ENCODE data around the gene GSDMA. TPM values are rescaled to one million over a fixed set of nuclear protein-coding genes. Genes with fewer than 3 reads are reported as not detected.
A peak's percentile ranks its signal among the peaks of the same experiment; 100 is the strongest.

Gene GSDMA
- polyA plus RNA-seq, 1 experiment = not detected

DNA sequence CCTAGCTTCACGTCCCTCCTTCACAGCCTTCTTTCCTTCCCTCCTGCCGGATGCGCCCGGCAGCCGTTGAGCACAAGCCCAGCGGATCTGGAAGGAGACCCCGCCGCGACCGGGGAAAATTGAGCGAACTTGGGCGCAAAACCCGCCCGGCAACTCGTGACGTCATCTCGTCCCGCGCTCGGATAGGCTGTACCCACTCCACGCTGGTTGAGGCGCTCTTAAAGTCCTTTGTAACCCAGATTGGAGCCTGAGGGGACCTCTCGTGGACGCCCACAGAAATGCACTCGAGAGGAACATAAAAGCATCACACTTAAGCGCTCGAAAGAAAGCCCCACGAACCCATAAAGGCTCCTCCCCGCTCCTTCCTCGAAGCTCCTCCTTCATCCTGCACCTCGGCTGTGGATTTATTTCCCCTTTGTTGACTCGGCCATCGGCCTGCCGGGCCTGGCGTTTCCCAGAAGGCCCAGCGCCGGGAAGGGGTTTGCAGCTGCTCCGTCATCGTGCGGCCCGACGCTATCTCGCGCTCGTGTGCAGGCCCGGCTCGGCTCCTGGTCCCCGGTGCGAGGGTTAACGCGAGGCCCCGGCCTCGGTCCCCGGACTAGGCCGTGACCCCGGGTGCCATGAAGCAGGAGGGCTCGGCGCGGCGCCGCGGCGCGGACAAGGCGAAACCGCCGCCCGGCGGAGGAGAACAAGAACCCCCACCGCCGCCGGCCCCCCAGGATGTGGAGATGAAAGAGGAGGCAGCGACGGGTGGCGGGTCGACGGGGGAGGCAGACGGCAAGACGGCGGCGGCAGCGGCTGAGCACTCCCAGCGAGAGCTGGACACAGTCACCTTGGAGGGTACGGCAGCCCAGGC lies 17.8 kb downstream of the GSDMA start, which contains the start of gene PSMD3:
Gene PSMD3 (plus strand): TSS at position 457 of the 856 bp plus-strand sequence. CDS start 164 bp downstream, at position 621.
- CTCF ChIA-PET = interaction anchor here (0.6 to 5.0 kb wide), 15 partner anchors 10 to 357 kb away, joined by 3 to 64 read pairs (median 4); partner anchors contain the start of gene MIEN1
- Histone ChIP-seq H3K4me3 (ENCODE audit: low read depth, low read length) (peak within 1 kb of the TSS; percentile 99), H3K9me3 (ENCODE audit: control insufficient read depth, insufficient read depth, low read length) (no peaks in the 10 kb centered on the region; the same call in 1 of the 2 replicates), H3K27me3 (ENCODE audit: control insufficient read depth, insufficient read depth, low read length) (no peaks in the 10 kb centered on the region), H3K27ac (ENCODE audit: low read depth, low read length) (peak within 1 kb of the TSS; percentile 76)
- DNase-seq (ENCODE audit: low read depth, low spot score) = peak; percentile 99
- POLR2A ChIA-PET = interaction anchor here (0.6 to 2.4 kb wide), 17 partner anchors 12 to 1708 kb away, joined by 3 to 16 read pairs (median 4); partner anchors contain the start of genes LRRC3C, MSL1, NR1D1 and ORMDL3
- TF ChIP-seq, protein P1, sequence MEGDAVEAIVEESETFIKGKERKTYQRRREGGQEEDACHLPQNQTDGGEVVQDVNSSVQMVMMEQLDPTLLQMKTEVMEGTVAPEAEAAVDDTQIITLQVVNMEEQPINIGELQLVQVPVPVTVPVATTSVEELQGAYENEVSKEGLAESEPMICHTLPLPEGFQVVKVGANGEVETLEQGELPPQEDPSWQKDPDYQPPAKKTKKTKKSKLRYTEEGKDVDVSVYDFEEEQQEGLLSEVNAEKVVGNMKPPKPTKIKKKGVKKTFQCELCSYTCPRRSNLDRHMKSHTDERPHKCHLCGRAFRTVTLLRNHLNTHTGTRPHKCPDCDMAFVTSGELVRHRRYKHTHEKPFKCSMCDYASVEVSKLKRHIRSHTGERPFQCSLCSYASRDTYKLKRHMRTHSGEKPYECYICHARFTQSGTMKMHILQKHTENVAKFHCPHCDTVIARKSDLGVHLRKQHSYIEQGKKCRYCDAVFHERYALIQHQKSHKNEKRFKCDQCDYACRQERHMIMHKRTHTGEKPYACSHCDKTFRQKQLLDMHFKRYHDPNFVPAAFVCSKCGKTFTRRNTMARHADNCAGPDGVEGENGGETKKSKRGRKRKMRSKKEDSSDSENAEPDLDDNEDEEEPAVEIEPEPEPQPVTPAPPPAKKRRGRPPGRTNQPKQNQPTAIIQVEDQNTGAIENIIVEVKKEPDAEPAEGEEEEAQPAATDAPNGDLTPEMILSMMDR (IDR thresholded peaks at IDR 0.05; ENCODE audit: low read depth, low read length) = peak; percentile 84

DNA sequence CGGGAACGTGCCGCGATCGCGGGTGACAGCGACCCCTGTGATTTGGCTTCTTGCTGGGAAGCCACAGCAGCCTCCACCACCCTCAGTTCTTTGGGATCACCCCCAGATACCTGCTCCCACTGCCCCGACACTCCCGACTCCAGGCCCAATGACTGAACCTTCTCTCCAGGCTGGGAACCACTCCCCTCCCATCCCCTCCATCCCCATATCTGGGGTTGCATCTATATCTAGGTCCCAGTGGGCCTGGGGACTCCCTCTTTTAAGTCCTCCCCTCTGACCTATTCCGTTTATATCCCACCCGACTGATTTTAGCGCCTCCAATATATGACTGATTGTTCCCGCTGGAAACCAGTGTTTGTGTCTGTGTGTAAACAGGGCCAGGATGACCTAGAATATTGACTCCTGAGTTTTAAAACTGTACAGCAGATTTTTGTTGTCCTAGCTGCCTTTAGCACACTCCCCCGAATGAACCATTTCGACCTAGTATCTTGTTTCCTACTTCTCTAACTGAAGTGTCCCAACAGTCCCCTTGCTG lies 18.5 kb downstream of the GSDMA start:
- TF ChIP-seq, protein P1 (IDR thresholded peaks at IDR 0.05; ENCODE audit: low read depth, low read length) = peak; percentile 14; the same call in 1 of the 2 replicates
- no peaks in the 10 kb centered on the region for H3K27me3 ChIP-seq (ENCODE audit: control insufficient read depth, insufficient read depth, low read length)
- H3K4me3 ChIP-seq (ENCODE audit: low read depth, low read length) = peak overlapping the region; percentile 99
- no peaks in the 10 kb centered on the region; the same call in 1 of the 2 replicates for H3K9me3 ChIP-seq (ENCODE audit: control insufficient read depth, insufficient read depth, low read length)
- POLR2A ChIA-PET = interaction anchor here (1.0 to 2.4 kb wide), 10 partner anchors 20 to 251 kb away, joined by 3 to 16 read pairs (median 4); partner anchors contain the start of genes MSL1 and NR1D1
- no peak for DNase-seq (ENCODE audit: low read depth, low spot score)
- CTCF ChIA-PET = interaction anchor here (0.5 to 5.0 kb wide), 14 partner anchors 13 to 358 kb away, joined by 3 to 64 read pairs (median 4); no protein-coding TSS in a partner anchor
- H3K27ac ChIP-seq (ENCODE audit: low read depth, low read length) = peak overlapping the region; percentile 76

DNA sequence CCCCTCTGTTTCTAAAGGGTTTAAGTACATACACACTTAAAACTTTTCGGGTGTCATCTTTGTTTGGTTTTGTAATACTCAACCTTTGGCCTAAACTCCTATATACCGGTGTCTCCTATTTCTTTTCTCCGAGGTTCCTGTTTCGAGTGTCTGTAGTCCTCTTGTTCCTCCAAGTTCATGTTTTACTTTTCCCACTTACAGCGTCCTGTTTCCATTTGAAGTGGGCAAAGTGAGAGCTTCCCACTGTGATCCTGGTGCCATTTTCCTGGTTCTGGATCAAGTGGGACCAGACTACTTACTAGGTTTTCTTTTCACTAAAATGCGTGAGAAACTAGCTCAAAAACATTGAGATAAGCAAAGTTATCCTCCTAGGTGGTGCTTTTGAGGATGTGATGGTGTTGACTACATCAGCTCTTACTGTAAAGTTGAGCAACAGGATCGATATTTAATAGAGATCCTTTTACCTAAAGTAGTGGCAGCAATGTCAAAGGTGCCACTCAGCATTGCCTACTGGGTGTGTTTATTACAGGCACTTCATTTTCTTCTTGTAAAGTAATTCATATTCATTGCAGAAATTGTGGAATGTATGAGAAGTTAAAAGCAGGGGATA lies 19.1 kb downstream of the GSDMA start:
- no peak overlapping the region for H3K27ac ChIP-seq (ENCODE audit: low read depth, low read length)
- no peaks in the 10 kb centered on the region for H3K27me3 ChIP-seq (ENCODE audit: control insufficient read depth, insufficient read depth, low read length)
- CTCF ChIA-PET = interaction anchor here (0.5 to 5.0 kb wide), 7 partner anchors 17 to 265 kb away, joined by 3 to 64 read pairs (median 3); no protein-coding TSS in a partner anchor
- DNase-seq (ENCODE audit: low read depth, low spot score) = no peak
- POLR2A ChIA-PET = interaction anchor here (2.4 kb wide), 1 partner anchor 24 kb away, joined by 12 read pairs; no protein-coding TSS in a partner anchor
- H3K4me3 ChIP-seq (ENCODE audit: low read depth, low read length) = peak overlapping the region; percentile 99
- TF ChIP-seq, protein P1 (IDR thresholded peaks at IDR 0.05; ENCODE audit: low read depth, low read length) = no peak
- H3K9me3 ChIP-seq (ENCODE audit: control insufficient read depth, insufficient read depth, low read length) = no peaks in the 10 kb centered on the region; the same call in 1 of the 2 replicates

DNA sequence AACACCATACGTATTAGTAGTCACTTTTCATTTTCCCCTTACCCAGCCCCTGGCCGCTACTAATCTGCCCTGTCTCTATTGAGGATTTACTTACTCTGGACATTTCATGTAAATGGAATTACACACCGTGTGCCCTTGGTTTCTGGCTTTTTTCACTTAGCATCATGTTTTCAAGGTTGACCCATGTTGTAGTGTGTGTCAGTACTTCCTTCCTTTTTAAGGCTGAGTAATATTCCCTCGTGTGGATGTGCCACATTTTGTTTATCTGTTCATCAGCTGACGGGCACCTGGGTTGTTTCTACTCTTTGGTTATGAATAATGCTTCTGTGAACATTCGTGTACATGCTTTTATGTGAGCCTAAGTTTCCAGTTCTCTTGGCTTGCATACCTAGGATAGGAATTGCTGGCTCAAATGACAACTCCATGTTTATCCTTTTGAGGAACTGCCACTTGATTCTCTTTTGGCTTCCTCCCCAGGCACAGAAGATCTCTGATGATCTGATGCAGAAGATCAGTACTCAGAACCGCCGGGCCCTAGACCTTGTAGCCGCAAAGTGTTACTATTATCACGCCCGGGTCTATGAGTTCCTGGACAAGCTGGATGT lies 25.5 kb downstream of the GSDMA start:
- H3K27me3 ChIP-seq (ENCODE audit: control insufficient read depth, insufficient read depth, low read length) = no peaks in the 10 kb centered on the region
- POLR2A ChIA-PET = no interaction called here
- H3K27ac ChIP-seq (ENCODE audit: low read depth, low read length) = no peak overlapping the region
- H3K9me3 ChIP-seq (ENCODE audit: control insufficient read depth, insufficient read depth, low read length) = no peaks in the 10 kb centered on the region
- TF ChIP-seq, protein P1 (IDR thresholded peaks at IDR 0.05; ENCODE audit: low read depth, low read length) = no peak
- CTCF ChIA-PET = interaction anchor here (0.5 kb wide), 1 partner anchor 95 kb away, joined by 4 read pairs; no protein-coding TSS in a partner anchor
- no peak overlapping the region for H3K4me3 ChIP-seq (ENCODE audit: low read depth, low read length)
- DNase-seq (ENCODE audit: low read depth, low spot score) = no peak
